ENCODE results near the gene TCEA2. TPM values are rescaled to one million over a fixed set of nuclear protein-coding genes. Genes with fewer than 3 reads are reported as not detected.
A peak's percentile ranks its signal among the peaks of the same experiment; 100 is the strongest.

Gene TCEA2
- total and polyA plus RNA-seq, 2 of the 13 experiments (the other 11 are each of a cell fraction or from before 2014, with no cell fraction given) = 28.1 to 33.7 TPM

DNA sequence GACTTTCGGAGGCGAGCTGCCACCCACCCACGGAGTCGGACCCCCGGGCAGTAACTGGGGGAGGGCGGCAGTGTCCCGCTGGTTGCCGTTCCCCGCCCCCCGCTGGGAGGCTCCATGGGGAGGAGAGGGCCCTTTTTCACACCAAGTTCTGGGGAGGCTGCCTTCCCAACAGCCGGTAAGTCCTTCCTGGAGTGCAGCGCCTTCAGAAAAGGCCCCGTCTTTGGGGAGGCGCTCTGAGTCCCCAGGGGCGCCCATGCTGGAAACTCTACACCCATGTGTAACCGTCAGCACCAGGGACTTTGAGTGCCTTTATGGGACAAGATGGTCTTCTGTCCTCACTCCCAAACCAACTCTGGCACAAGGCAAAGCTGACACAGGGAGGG is 13.1 kb upstream of the TCEA2 start (continued):
- TF ChIP-seq, protein P1, sequence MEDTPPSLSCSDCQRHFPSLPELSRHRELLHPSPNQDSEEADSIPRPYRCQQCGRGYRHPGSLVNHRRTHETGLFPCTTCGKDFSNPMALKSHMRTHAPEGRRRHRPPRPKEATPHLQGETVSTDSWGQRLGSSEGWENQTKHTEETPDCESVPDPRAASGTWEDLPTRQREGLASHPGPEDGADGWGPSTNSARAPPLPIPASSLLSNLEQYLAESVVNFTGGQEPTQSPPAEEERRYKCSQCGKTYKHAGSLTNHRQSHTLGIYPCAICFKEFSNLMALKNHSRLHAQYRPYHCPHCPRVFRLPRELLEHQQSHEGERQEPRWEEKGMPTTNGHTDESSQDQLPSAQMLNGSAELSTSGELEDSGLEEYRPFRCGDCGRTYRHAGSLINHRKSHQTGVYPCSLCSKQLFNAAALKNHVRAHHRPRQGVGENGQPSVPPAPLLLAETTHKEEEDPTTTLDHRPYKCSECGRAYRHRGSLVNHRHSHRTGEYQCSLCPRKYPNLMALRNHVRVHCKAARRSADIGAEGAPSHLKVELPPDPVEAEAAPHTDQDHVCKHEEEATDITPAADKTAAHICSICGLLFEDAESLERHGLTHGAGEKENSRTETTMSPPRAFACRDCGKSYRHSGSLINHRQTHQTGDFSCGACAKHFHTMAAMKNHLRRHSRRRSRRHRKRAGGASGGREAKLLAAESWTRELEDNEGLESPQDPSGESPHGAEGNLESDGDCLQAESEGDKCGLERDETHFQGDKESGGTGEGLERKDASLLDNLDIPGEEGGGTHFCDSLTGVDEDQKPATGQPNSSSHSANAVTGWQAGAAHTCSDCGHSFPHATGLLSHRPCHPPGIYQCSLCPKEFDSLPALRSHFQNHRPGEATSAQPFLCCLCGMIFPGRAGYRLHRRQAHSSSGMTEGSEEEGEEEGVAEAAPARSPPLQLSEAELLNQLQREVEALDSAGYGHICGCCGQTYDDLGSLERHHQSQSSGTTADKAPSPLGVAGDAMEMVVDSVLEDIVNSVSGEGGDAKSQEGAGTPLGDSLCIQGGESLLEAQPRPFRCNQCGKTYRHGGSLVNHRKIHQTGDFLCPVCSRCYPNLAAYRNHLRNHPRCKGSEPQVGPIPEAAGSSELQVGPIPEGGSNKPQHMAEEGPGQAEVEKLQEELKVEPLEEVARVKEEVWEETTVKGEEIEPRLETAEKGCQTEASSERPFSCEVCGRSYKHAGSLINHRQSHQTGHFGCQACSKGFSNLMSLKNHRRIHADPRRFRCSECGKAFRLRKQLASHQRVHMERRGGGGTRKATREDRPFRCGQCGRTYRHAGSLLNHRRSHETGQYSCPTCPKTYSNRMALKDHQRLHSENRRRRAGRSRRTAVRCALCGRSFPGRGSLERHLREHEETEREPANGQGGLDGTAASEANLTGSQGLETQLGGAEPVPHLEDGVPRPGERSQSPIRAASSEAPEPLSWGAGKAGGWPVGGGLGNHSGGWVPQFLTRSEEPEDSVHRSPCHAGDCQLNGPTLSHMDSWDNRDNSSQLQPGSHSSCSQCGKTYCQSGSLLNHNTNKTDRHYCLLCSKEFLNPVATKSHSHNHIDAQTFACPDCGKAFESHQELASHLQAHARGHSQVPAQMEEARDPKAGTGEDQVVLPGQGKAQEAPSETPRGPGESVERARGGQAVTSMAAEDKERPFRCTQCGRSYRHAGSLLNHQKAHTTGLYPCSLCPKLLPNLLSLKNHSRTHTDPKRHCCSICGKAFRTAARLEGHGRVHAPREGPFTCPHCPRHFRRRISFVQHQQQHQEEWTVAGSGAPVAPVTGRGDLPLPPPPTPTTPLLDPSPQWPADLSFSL (CRISPR knock-in tag; IDR thresholded peaks at IDR 0.05) = peak; percentile 41; the same call in 1 of the 2 replicates
- TF ChIP-seq, protein P2, sequence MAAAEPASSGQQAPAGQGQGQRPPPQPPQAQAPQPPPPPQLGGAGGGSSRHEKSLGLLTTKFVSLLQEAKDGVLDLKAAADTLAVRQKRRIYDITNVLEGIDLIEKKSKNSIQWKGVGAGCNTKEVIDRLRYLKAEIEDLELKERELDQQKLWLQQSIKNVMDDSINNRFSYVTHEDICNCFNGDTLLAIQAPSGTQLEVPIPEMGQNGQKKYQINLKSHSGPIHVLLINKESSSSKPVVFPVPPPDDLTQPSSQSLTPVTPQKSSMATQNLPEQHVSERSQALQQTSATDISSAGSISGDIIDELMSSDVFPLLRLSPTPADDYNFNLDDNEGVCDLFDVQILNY (CRISPR knock-in tag; conservative IDR thresholded peaks at IDR 0.05) = 0 out of 2 replicates have a peak, but pooled peaks have one; percentile 18
- TF ChIP-seq ZNF251 (CRISPR knock-in tag; IDR thresholded peaks at IDR 0.05) = peak; percentile 70; the same call in 1 of the 2 replicates
- TF ChIP-seq ZNF724P (CRISPR knock-in tag; IDR thresholded peaks at IDR 0.05; ENCODE audit: borderline replicate concordance) = no peak; the same call in none of the 2 replicates
- no peak for TF ChIP-seq ZNF260 (CRISPR knock-in tag; IDR thresholded peaks at IDR 0.05; ENCODE audit: borderline replicate concordance, low read depth)
- TF ChIP-seq, protein P3, sequence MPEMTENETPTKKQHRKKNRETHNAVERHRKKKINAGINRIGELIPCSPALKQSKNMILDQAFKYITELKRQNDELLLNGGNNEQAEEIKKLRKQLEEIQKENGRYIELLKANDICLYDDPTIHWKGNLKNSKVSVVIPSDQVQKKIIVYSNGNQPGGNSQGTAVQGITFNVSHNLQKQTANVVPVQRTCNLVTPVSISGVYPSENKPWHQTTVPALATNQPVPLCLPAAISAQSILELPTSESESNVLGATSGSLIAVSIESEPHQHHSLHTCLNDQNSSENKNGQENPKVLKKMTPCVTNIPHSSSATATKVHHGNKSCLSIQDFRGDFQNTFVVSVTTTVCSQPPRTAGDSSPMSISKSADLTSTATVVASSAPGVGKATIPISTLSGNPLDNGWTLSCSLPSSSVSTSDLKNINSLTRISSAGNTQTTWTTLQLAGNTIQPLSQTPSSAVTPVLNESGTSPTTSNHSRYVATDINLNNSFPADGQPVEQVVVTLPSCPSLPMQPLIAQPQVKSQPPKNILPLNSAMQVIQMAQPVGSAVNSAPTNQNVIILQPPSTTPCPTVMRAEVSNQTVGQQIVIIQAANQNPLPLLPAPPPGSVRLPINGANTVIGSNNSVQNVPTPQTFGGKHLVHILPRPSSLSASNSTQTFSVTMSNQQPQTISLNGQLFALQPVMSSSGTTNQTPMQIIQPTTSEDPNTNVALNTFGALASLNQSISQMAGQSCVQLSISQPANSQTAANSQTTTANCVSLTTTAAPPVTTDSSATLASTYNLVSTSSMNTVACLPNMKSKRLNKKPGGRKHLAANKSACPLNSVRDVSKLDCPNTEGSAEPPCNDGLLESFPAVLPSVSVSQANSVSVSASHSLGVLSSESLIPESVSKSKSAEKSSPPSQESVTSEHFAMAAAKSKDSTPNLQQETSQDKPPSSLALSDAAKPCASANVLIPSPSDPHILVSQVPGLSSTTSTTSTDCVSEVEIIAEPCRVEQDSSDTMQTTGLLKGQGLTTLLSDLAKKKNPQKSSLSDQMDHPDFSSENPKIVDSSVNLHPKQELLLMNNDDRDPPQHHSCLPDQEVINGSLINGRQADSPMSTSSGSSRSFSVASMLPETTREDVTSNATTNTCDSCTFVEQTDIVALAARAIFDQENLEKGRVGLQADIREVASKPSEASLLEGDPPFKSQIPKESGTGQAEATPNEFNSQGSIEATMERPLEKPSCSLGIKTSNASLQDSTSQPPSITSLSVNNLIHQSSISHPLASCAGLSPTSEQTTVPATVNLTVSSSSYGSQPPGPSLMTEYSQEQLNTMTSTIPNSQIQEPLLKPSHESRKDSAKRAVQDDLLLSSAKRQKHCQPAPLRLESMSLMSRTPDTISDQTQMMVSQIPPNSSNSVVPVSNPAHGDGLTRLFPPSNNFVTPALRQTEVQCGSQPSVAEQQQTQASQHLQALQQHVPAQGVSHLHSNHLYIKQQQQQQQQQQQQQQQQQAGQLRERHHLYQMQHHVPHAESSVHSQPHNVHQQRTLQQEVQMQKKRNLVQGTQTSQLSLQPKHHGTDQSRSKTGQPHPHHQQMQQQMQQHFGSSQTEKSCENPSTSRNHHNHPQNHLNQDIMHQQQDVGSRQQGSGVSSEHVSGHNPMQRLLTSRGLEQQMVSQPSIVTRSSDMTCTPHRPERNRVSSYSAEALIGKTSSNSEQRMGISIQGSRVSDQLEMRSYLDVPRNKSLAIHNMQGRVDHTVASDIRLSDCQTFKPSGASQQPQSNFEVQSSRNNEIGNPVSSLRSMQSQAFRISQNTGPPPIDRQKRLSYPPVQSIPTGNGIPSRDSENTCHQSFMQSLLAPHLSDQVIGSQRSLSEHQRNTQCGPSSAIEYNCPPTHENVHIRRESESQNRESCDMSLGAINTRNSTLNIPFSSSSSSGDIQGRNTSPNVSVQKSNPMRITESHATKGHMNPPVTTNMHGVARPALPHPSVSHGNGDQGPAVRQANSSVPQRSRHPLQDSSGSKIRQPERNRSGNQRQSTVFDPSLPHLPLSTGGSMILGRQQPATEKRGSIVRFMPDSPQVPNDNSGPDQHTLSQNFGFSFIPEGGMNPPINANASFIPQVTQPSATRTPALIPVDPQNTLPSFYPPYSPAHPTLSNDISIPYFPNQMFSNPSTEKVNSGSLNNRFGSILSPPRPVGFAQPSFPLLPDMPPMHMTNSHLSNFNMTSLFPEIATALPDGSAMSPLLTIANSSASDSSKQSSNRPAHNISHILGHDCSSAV (CRISPR knock-in tag; IDR thresholded peaks at IDR 0.05; ENCODE audit: borderline replicate concordance) = no peak
- TF ChIP-seq ZNF383 (CRISPR knock-in tag; IDR thresholded peaks at IDR 0.05; ENCODE audit: borderline replicate concordance) = peak; percentile 67; the same call in 1 of the 2 replicates
- TF ChIP-seq ZNF563 (CRISPR knock-in tag; IDR thresholded peaks at IDR 0.05) = 0 out of 2 replicates have a peak, but pooled peaks have one; percentile 10
- peak; percentile 12; the same call in 1 of the 2 replicates for TF ChIP-seq POLR2AphosphoS5 (IDR thresholded peaks at IDR 0.05; ENCODE audit: low read depth, low read length)
- peak; percentile 64; the same call in 1 of the 2 replicates for TF ChIP-seq SIN3A (IDR thresholded peaks at IDR 0.05; ENCODE audit: borderline replicate concordance, low read depth, low read length)
- TF ChIP-seq, protein P4, sequence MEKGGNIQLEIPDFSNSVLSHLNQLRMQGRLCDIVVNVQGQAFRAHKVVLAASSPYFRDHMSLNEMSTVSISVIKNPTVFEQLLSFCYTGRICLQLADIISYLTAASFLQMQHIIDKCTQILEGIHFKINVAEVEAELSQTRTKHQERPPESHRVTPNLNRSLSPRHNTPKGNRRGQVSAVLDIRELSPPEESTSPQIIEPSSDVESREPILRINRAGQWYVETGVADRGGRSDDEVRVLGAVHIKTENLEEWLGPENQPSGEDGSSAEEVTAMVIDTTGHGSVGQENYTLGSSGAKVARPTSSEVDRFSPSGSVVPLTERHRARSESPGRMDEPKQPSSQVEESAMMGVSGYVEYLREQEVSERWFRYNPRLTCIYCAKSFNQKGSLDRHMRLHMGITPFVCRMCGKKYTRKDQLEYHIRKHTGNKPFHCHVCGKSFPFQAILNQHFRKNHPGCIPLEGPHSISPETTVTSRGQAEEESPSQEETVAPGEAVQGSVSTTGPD (CRISPR knock-in tag; IDR thresholded peaks at IDR 0.05) = 0 out of 2 replicates have a peak, but pooled peaks have one; percentile 61
